ENCODE measurements around the gene IL23A.

DNA sequence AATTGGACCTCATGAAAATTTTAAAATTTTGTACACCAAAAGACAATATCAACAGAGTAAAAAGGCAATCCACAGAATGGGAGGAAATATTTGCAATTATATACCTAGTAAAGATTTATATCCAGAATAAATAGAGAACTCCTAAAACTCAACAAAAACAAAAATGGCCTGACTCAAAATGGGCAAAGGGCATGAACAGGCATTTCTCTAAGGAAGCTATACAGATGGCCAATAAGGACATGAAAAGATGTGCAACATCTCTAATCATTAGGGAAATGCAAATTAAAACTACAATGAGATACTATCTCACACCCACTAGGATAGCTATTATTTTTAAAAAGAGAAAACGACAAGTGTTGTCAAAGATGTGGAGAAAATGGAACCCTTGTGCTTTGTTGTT is 34.8 kb downstream of the IL23A start:
- TF ChIP-seq ARNTL (CRISPR knock-in tag; IDR thresholded peaks at IDR 0.05; ENCODE audit: borderline replicate concordance, low read depth): no peak
- TF ChIP-seq ZNF70 (CRISPR knock-in tag; IDR thresholded peaks at IDR 0.05): no peak
- TF ChIP-seq, protein P1, sequence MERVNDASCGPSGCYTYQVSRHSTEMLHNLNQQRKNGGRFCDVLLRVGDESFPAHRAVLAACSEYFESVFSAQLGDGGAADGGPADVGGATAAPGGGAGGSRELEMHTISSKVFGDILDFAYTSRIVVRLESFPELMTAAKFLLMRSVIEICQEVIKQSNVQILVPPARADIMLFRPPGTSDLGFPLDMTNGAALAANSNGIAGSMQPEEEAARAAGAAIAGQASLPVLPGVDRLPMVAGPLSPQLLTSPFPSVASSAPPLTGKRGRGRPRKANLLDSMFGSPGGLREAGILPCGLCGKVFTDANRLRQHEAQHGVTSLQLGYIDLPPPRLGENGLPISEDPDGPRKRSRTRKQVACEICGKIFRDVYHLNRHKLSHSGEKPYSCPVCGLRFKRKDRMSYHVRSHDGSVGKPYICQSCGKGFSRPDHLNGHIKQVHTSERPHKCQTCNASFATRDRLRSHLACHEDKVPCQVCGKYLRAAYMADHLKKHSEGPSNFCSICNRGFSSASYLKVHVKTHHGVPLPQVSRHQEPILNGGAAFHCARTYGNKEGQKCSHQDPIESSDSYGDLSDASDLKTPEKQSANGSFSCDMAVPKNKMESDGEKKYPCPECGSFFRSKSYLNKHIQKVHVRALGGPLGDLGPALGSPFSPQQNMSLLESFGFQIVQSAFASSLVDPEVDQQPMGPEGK (CRISPR knock-in tag; IDR thresholded peaks at IDR 0.05; ENCODE audit: borderline replicate concordance): no peak
- TF ChIP-seq RARB (CRISPR knock-in tag; IDR thresholded peaks at IDR 0.05): no peak
- TF ChIP-seq, protein P2, sequence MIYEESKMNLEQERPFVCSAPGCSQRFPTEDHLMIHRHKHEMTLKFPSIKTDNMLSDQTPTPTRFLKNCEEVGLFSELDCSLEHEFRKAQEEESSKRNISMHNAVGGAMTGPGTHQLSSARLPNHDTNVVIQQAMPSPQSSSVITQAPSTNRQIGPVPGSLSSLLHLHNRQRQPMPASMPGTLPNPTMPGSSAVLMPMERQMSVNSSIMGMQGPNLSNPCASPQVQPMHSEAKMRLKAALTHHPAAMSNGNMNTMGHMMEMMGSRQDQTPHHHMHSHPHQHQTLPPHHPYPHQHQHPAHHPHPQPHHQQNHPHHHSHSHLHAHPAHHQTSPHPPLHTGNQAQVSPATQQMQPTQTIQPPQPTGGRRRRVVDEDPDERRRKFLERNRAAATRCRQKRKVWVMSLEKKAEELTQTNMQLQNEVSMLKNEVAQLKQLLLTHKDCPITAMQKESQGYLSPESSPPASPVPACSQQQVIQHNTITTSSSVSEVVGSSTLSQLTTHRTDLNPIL (CRISPR knock-in tag; IDR thresholded peaks at IDR 0.05; ENCODE audit: low read depth): no peak
- TF ChIP-seq ZNF565 (CRISPR knock-in tag; conservative IDR thresholded peaks at IDR 0.05; ENCODE audit: low read depth): no peak
- TF ChIP-seq OSR1 (CRISPR knock-in tag; IDR thresholded peaks at IDR 0.05): no peak
- TF ChIP-seq PPARA (CRISPR knock-in tag; IDR thresholded peaks at IDR 0.05; ENCODE audit: borderline replicate concordance): no peak

Data from SK-N-SH treated with all-trans-retinoic acid at 6 μM for 48 hours (cell line).